Endothelial cell of umbilical vein (primary cell): Measurements from ENCODE around the gene B3GALT6. TPM values are rescaled to one million over a fixed set of nuclear protein-coding genes. Genes with fewer than 3 reads are reported as not detected.

Source experiments
- BruUV-seq: library from RNA; stranded (reverse); fragments of 400-500 nt; replicated peaks from 2 replicates; lab custom pipeline; 2021; lab: Mats Ljungman, UMichigan
- CTCF ChIA-PET: fragments of 300-600, 350-600 bp; sonication (Branson Sonifier 250); formaldehyde crosslinking; loops from one replicate; lab custom pipeline; 2021; ENCODE audit warnings: antibody characterized with exemption, inconsistent platforms; lab: Charles Lee
- POLR2A ChIA-PET: fragments of 300-600, 350-600 bp; sonication (Branson Sonifier 250); formaldehyde crosslinking; loops from one replicate; lab custom pipeline; 2021; ENCODE audit warnings: antibody characterized with exemption, inconsistent platforms; lab: Charles Lee
- DNase-seq: peaks from one replicate; pipeline ENCODE4 v3.0.0-alpha.2; 2011; ENCODE audit warnings: low read depth, low spot score
- FAIRE-seq: peaks from 2 replicates; lab custom pipeline; 2011; peaks lifted over from hg19 to GRCh38; lab: Jason Lieb, UNC
- H2AFZ ChIP-seq: 2 replicates; pipeline ENCODE4 v1.6.0; 2012; ENCODE audit warnings: low read depth, low read length, control low read depth, inconsistent platforms
- H3K27ac ChIP-seq: 2 replicates; pipeline ENCODE4 v1.5.1; 2011; ENCODE audit warnings: low read depth, mild to moderate bottlenecking, control low read depth, low read length, moderate library complexity; ENCODE audit not compliant: insufficient read depth
- H3K27me3 ChIP-seq, 2 experiments: 2 replicates each; pipeline versions ENCODE4 v1.6.0 to v1.6.1; 2011; ENCODE audit warnings: low read length in 2 of 2, mixed read lengths in 1 of 2; ENCODE audit not compliant: control insufficient read depth in 2 of 2, insufficient read depth in 2 of 2
- H3K36me3 ChIP-seq, 2 experiments: 2 replicates in 1 of 2; 3 replicates in 1 of 2; pipeline ENCODE4 v1.5.1; 2011; ENCODE audit warnings: low read length in 2 of 2, mild to moderate bottlenecking in 1 of 2, moderate library complexity in 1 of 2; ENCODE audit not compliant: control insufficient read depth in 2 of 2, insufficient read depth in 2 of 2; ENCODE audit errors: extremely low read depth in 1 of 2
- H3K4me1 ChIP-seq: 3 replicates; pipeline ENCODE4 v1.5.1; 2011; ENCODE audit warnings: mild to moderate bottlenecking, low read length; ENCODE audit not compliant: control insufficient read depth, insufficient read depth; ENCODE audit errors: extremely low read depth
- H3K4me2 ChIP-seq: 2 replicates; pipeline ENCODE4 v1.6.1; 2011; ENCODE audit warnings: low read length, control low read depth, mixed read lengths; ENCODE audit not compliant: insufficient read depth
- H3K4me3 ChIP-seq, 3 experiments: fragments of 200-600 bp in 1 of 3; sonication (generic), shearing (Covaris generic) in 1 of 3; replicated peaks in 1 of 3; 2 replicates each; pipeline ENCODE4 v1.5.1; 2011 to 2016; ENCODE audit warnings: control low read depth in 3 of 3, low read length in 3 of 3, mild to moderate bottlenecking in 2 of 3, inconsistent platforms in 1 of 3, low read depth in 1 of 3, moderate library complexity in 1 of 3; ENCODE audit not compliant: insufficient read depth in 1 of 3
- H3K79me2 ChIP-seq: 2 replicates; pipeline ENCODE4 v1.6.0; 2012; ENCODE audit warnings: low read length, inconsistent platforms; ENCODE audit not compliant: control insufficient read depth, insufficient read depth
- H3K9ac ChIP-seq: replicated peaks from 2 replicates; pipeline ENCODE3; 2011; ENCODE audit warnings: low read length, control low read depth; ENCODE audit not compliant: insufficient read depth; ENCODE audit errors: extremely low read depth
- H3K9me1 ChIP-seq: replicated peaks from 3 replicates; pipeline ENCODE4 v1.6.0; 2011; ENCODE audit warnings: mild to moderate bottlenecking, low read length; ENCODE audit not compliant: control insufficient read depth, insufficient read depth; ENCODE audit errors: extremely low read depth
- H3K9me3 ChIP-seq: replicated peaks from 2 replicates; pipeline ENCODE4 v1.5.1; 2012; ENCODE audit warnings: low read length, inconsistent platforms; ENCODE audit not compliant: control insufficient read depth, insufficient read depth
- H4K20me1 ChIP-seq: replicated peaks from 2 replicates; pipeline ENCODE3; 2011; ENCODE audit warnings: mild to moderate bottlenecking, low read length; ENCODE audit not compliant: control insufficient read depth, insufficient read depth; ENCODE audit errors: extremely low read depth
- FOS ChIP-seq: IDR thresholded peaks from 2 replicates; pipeline ENCODE4 v1.6.1; 2011; ENCODE audit warnings: mild to moderate bottlenecking, low read length, moderate library complexity, borderline replicate concordance; ENCODE audit not compliant: insufficient read depth
- GATA2 ChIP-seq: IDR thresholded peaks from 2 replicates; pipeline ENCODE4 v1.7.0; 2011; ENCODE audit warnings: low read depth, mild to moderate bottlenecking, moderate library complexity, mixed read lengths, low read length; ENCODE audit not compliant: insufficient read length, insufficient read depth
- JUN ChIP-seq: IDR thresholded peaks from 2 replicates; pipeline ENCODE4 v1.6.1; 2011; ENCODE audit warnings: borderline replicate concordance, low read depth; ENCODE audit not compliant: insufficient read length, insufficient read depth
- MAX ChIP-seq: IDR thresholded peaks from 2 replicates; pipeline ENCODE4 v1.6.1; 2011; ENCODE audit not compliant: insufficient read depth, insufficient read length
- MYC ChIP-seq: IDR thresholded peaks from one replicate; pipeline ENCODE4 v1.6.1; 2011; ENCODE audit warnings: mild to moderate bottlenecking, low read depth, low read length
- POLR2A ChIP-seq: IDR thresholded peaks from 2 replicates; pipeline ENCODE4 v1.6.1; 2012; ENCODE audit warnings: low read depth, mild to moderate bottlenecking, control low read depth, low read length
- POLR2AphosphoS5 ChIP-seq: IDR thresholded peaks from 2 replicates; pipeline ENCODE4 v1.6.1; 2012; ENCODE audit warnings: low read depth, mild to moderate bottlenecking, control low read depth, low read length, moderate library complexity; ENCODE audit not compliant: insufficient read depth
- dilution Hi-C: fragments of 300-500 bp; cut with MboI; formaldehyde crosslinking; loops from one replicate; pipeline ENCODE4 v1.15.0; 2019; ENCODE audit warnings: low sequenced_read_pairs; ENCODE audit not compliant: extremely low pct_ligation_motif_present
- intact Hi-C: fragments of 100-400 bp; cut with micrococcal nuclease; formaldehyde crosslinking; loops from one replicate; pipeline ENCODE4 v1.10.0; 2022
- polyA plus RNA-seq, 4 experiments: library from polyadenylated mRNA; depleted of rRNA in 3 of 4; stranded (reverse) in 3 of 4; unstranded in 1 of 4; fragments of >200 nt; gene quantifications; 2 replicates each; pipeline versions ENCODE4 v1.2.1 to v1.2.3, GENCODE V29; 2011 to 2012; ENCODE audit warnings: missing spikeins in 1 of 4
- total RNA-seq: library from RNA; stranded (reverse); gene quantifications from 2 replicates; pipeline ENCODE4 v1.2.3, GENCODE V29; 2021

B3GALT6 gene
- total and polyA plus RNA-seq, 2 donors (not counting 3 experiments of a cell fraction or from before 2014, with no cell fraction given): 24.6 to 34.1 TPM

GRCh38 chr1:1239614-1240347, 7.7 kb downstream of the B3GALT6 start:
- FAIRE-seq: no peak
- Histone ChIP-seq H3K9me1 (no peaks in the 10 kb centered on the region), H3K4me1 (no peaks in the 10 kb centered on the region), H3K36me3 (no peaks in the 10 kb centered on the region), H3K79me2 (no peaks in the 10 kb centered on the region), H3K4me2 (no peak overlapping the region), H2AFZ (no peak overlapping the region), H3K27me3 (no peaks in the 10 kb centered on the region), H3K9me3 (no peaks in the 10 kb centered on the region), H4K20me1 (no peaks in the 10 kb centered on the region), H3K27ac (no peak overlapping the region), H3K4me3 (no peak overlapping the region), H3K9ac (no peak overlapping the region)
- no peak for DNase-seq
- POLR2A ChIA-PET: no interaction called here
- no TSS peak for BruUV-seq
- CTCF ChIA-PET: interaction anchor here (1.1 kb wide), 1 partner anchor 51 kb away, joined by 3 read pairs; no protein-coding TSS in a partner anchor
- intact Hi-C loops: no loop called here
- TF ChIP-seq MYC (no peak), JUN (no peak), MAX (no peak), FOS (no peak)
- dilution Hi-C loops: no loop called here

GRCh38 chr1:1240348-1240732, 8.3 kb downstream of the B3GALT6 start:
- H3K27ac ChIP-seq: no peak overlapping the region
- no peaks in the 10 kb centered on the region for H4K20me1 ChIP-seq
- POLR2A ChIA-PET: no interaction called here
- no peak overlapping the region for H3K9ac ChIP-seq
- H3K79me2 ChIP-seq: no peaks in the 10 kb centered on the region
- H3K9me1 ChIP-seq: no peaks in the 10 kb centered on the region
- no TSS peak for BruUV-seq
- no peak overlapping the region for H2AFZ ChIP-seq
- H3K36me3 ChIP-seq: no peaks in the 10 kb centered on the region
- no peaks in the 10 kb centered on the region for H3K4me1 ChIP-seq
- CTCF ChIA-PET: no interaction called here
- H3K4me2 ChIP-seq: no peak overlapping the region
- no peaks in the 10 kb centered on the region for H3K9me3 ChIP-seq
- H3K27me3 ChIP-seq: no peaks in the 10 kb centered on the region
- FAIRE-seq (no peak), DNase-seq (no peak)
- TF ChIP-seq POLR2AphosphoS5: no peak
- TF ChIP-seq POLR2A: no peak
- no peak for TF ChIP-seq MAX
- no peak for TF ChIP-seq MYC
- TF ChIP-seq GATA2: no peak
- dilution Hi-C loops: no loop called here
- H3K4me3 ChIP-seq: no peak overlapping the region
- intact Hi-C loops: no loop called here
